CD4-positive, alpha-beta T cell (primary cell): ENCODE data around the gene DSE. TPM values are rescaled to one million over a fixed set of nuclear protein-coding genes. Genes with fewer than 3 reads are reported as not detected.

Experiments
- ATAC-seq: fragments of 200-7000 bp; cut with Tn5 transposase; one replicate; pipeline ENCODE4 v1.10.0; 2022; ENCODE audit warnings: mild to moderate bottlenecking; ENCODE audit not compliant: poor library complexity
- CTCF ChIA-PET: fragments of 350-600 bp; sonication (Branson Sonifier 250); formaldehyde crosslinking; loops from one replicate; lab custom pipeline; 2021; ENCODE audit warnings: antibody characterized with exemption, inconsistent platforms; lab: Charles Lee
- POLR2A ChIA-PET: fragments of 350-600 bp; sonication (Branson Sonifier 250); formaldehyde crosslinking; loops from one replicate; lab custom pipeline; 2021; ENCODE audit warnings: antibody characterized with exemption, inconsistent platforms; lab: Charles Lee
- DNase-seq, 14 experiments: peaks; one replicate each; pipeline ENCODE4 v3.0.0-alpha.2; 2013 to 2020; ENCODE audit warnings: mixed read lengths in 2 of 14
- H3K27ac ChIP-seq, 2 donors: one replicate each; pipeline versions ENCODE4 v1.5.1 to v1.7.0; 2013; ENCODE audit warnings: low read length in 2 of 2, low read depth in 1 of 2, mild to moderate bottlenecking in 1 of 2
- H3K27me3 ChIP-seq, 2 experiments: 1 replicate in 1 of 2; 2 replicates in 1 of 2; pipeline versions ENCODE4 v1.6.1 to v1.7.0; 2013; ENCODE audit warnings: low read length in 2 of 2, control low read depth in 1 of 2, mild to moderate bottlenecking in 1 of 2, moderate library complexity in 1 of 2; ENCODE audit not compliant: insufficient read depth in 2 of 2, control insufficient read depth in 1 of 2
- H3K36me3 ChIP-seq: one replicate; pipeline ENCODE4 v1.6.1; 2013; ENCODE audit warnings: low read length, control low read depth; ENCODE audit not compliant: insufficient read depth
- H3K4me1 ChIP-seq: one replicate; pipeline ENCODE4 v1.6.1; 2013; ENCODE audit warnings: low read length, control low read depth; ENCODE audit not compliant: insufficient read depth
- H3K4me3 ChIP-seq: one replicate; pipeline ENCODE4 v1.5.1; 2013; ENCODE audit warnings: mild to moderate bottlenecking, low read length, moderate library complexity
- H3K9me3 ChIP-seq, 2 experiments: 1 replicate in 1 of 2; 2 replicates in 1 of 2; pipeline versions ENCODE4 v1.6.1 to v1.7.0; 2013; ENCODE audit warnings: low read length in 2 of 2, mild to moderate bottlenecking in 2 of 2, control low read depth in 1 of 2, moderate library complexity in 1 of 2; ENCODE audit not compliant: control insufficient read depth in 1 of 2, insufficient read depth in 1 of 2
- H3K27ac Mint-ChIP-seq: one replicate; pipeline ENCODE4 v1.8.0; 2020; ENCODE audit warnings: mixed read lengths
- H3K27me3 Mint-ChIP-seq: one replicate; pipeline ENCODE4 v1.8.0; 2021; ENCODE audit warnings: mixed read lengths
- H3K36me3 Mint-ChIP-seq: one replicate; pipeline ENCODE4 v1.8.0; 2021; ENCODE audit warnings: low read depth, mixed read lengths
- H3K4me1 Mint-ChIP-seq: one replicate; pipeline ENCODE4 v1.8.0; 2021; ENCODE audit warnings: low read depth, mixed read lengths
- H3K4me3 Mint-ChIP-seq: one replicate; pipeline ENCODE4 v1.8.0; 2020; ENCODE audit warnings: mild to moderate bottlenecking, mixed read lengths
- H3K9me3 Mint-ChIP-seq: one replicate; pipeline ENCODE4 v1.8.0; 2020; ENCODE audit warnings: mixed read lengths
- CTCF ChIP-seq: fragments of 200-600 bp; IDR thresholded peaks from one replicate; pipeline ENCODE4 v1.8.0; 2022; ENCODE audit warnings: antibody characterized with exemption, mild to moderate bottlenecking
- intact Hi-C, 2 experiments: fragments of 100-400 bp; cut with DNase I in 1 of 2; cut with micrococcal nuclease in 1 of 2; formaldehyde crosslinking; loops; one replicate each; pipeline versions ENCODE4 v1.15.1 to v1.9.0; 2023 to 2025; cut with DNase I, micrococcal nuclease
- total RNA-seq, 174 experiments: library from RNA in 2 of 174; stranded (reverse) in 2 of 174; gene quantifications; one replicate each; pipeline ENCODE4 v1.2.3 and lab custom pipeline; 2021 to 2026

The DSE gene
- total RNA-seq, 2 experiments from 2014 or later: 7.5 to 8.0 TPM

- Mint-ChIP-seq H3K4me3 (no peak overlapping the region), H3K27ac (no peak overlapping the region), H3K36me3 (no peaks in the 10 kb centered on the region), H3K4me1 (no peaks in the 10 kb centered on the region), H3K9me3 (no peaks in the 10 kb centered on the region), H3K27me3 (no peaks in the 10 kb centered on the region)
- ChIA-PET CTCF (no interaction called here), POLR2A (interaction anchor here (0.6 kb wide), 1 partner anchor 344 kb away, joined by 3 read pairs; no protein-coding TSS in a partner anchor)
- no peaks in the 10 kb centered on the region for H3K4me1 ChIP-seq
- H3K36me3 ChIP-seq: no peaks in the 10 kb centered on the region
- no peaks in the 10 kb centered on the region for H3K9me3 ChIP-seq
- DNase-seq (no peak), ATAC-seq (no peak)
- intact Hi-C loops: no loop called here
- no peak for TF ChIP-seq CTCF
- H3K4me3 ChIP-seq: no peak overlapping the region
- no peak overlapping the region for H3K27ac ChIP-seq
- no peaks in the 10 kb centered on the region for H3K27me3 ChIP-seq
Observed at GRCh38 chr6:116424001-116424400, 53.3 kb downstream of the DSE start.

GRCh38 chr6:116426551-116426950 lies 55.8 kb downstream of the DSE start:
- Mint-ChIP-seq H3K36me3 (no peaks in the 10 kb centered on the region), H3K27me3 (no peaks in the 10 kb centered on the region), H3K4me1 (no peaks in the 10 kb centered on the region), H3K9me3 (no peaks in the 10 kb centered on the region), H3K27ac (no peak overlapping the region), H3K4me3 (no peak overlapping the region)
- Histone ChIP-seq H3K27me3 (no peaks in the 10 kb centered on the region), H3K9me3 (no peaks in the 10 kb centered on the region), H3K27ac (no peak overlapping the region), H3K36me3 (no peaks in the 10 kb centered on the region), H3K4me1 (no peaks in the 10 kb centered on the region), H3K4me3 (no peak overlapping the region)
- no peak for ATAC-seq
- TF ChIP-seq CTCF: no peak
- DNase-seq: no peak
- intact Hi-C loops: no loop called here
- ChIA-PET CTCF (no interaction called here), POLR2A (no interaction called here)

- H3K4me1 ChIP-seq: no peaks in the 10 kb centered on the region
- intact Hi-C loops: no loop called here
- no peak overlapping the region for H3K4me3 Mint-ChIP-seq
- H3K36me3 Mint-ChIP-seq: no peaks in the 10 kb centered on the region
- no peak for ATAC-seq
- no peaks in the 10 kb centered on the region for H3K27me3 ChIP-seq
- H3K4me3 ChIP-seq: no peak overlapping the region
- no peaks in the 10 kb centered on the region for H3K36me3 ChIP-seq
- H3K4me1 Mint-ChIP-seq: no peaks in the 10 kb centered on the region
- H3K27me3 Mint-ChIP-seq: no peaks in the 10 kb centered on the region
- H3K27ac Mint-ChIP-seq: no peak overlapping the region
- TF ChIP-seq CTCF: no peak
- POLR2A ChIA-PET: no interaction called here
- no peak overlapping the region for H3K27ac ChIP-seq
- no peaks in the 10 kb centered on the region for H3K9me3 ChIP-seq
- no peak for DNase-seq
- no peaks in the 10 kb centered on the region for H3K9me3 Mint-ChIP-seq
- CTCF ChIA-PET: no interaction called here
Observed at GRCh38 chr6:116429111-116429510, 58.4 kb downstream of the DSE start.
